HUES6 (cell line): ENCODE results near the gene GLT1D1.
"Not testable (repeated sequence)": the region's sequence is repeated elsewhere in the genome, so short reads cannot be mapped to it uniquely, and the experiment has no call there.

Source experiments
- H3K27ac ChIP-seq: 2 replicates; pipeline ENCODE4 v1.7.0; 2013; ENCODE audit warnings: low read depth, mild to moderate bottlenecking, low read length, inconsistent platforms
- H3K27me3 ChIP-seq: 2 replicates; pipeline ENCODE4 v1.6.1; 2013; ENCODE audit warnings: low read length; ENCODE audit not compliant: control insufficient read depth, insufficient read depth
- H3K36me3 ChIP-seq: 2 replicates; pipeline ENCODE4 v1.6.1; 2013; ENCODE audit warnings: low read length; ENCODE audit not compliant: control insufficient read depth, insufficient read depth
- H3K4me1 ChIP-seq: 2 replicates; pipeline ENCODE4 v1.6.1; 2013; ENCODE audit warnings: low read length; ENCODE audit not compliant: control insufficient read depth, insufficient read depth
- H3K4me3 ChIP-seq: 2 replicates; pipeline ENCODE4 v1.5.1; 2013; ENCODE audit warnings: low read depth, low read length
- H3K9ac ChIP-seq: one replicate; pipeline ENCODE4 v1.6.1; 2013; ENCODE audit warnings: mild to moderate bottlenecking, low read length
- H3K9me3 ChIP-seq: 2 replicates; pipeline ENCODE4 v1.6.1; 2013; ENCODE audit warnings: low read depth, low read length; ENCODE audit not compliant: control insufficient read depth, insufficient read depth

Gene GLT1D1

DNA sequence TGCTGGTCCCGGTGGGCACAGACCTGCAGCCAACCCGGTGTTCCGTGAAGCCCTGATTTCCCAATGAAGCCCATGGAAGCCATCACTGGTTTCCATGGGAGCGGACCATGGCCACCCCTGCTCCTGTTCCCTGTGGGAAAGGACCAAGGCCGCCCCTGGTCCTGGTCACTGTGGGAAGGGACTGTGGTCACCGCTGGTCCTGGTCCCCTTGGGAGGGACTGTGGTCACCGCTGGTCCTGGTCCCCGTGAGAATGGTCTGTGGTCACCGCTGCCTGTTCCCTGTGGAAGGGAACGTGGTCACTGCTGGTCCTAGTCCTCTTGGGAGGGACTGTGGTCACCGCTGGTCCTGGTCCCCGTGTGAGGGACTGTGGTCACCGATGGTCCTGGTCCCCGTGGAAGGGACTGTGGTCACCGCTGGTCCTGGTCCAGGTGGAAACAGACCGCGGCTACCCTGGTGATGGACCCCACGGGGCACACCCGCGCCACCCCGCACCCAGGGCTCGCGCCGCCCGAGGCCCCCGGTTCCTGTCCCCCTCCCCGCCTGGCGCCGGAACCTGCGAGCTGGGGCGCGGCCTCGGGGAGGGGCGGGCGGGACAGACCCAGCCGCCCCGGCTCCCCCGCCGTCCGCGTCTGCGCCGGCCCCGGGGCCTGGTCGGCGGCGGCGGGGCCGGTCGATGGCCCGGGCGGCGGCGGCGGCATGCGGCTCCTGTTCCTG is at the start of gene GLT1D1:
Gene GLT1D1 (plus strand): TSS at position 594 of the 715 bp plus-strand sequence. CDS start 104 bp downstream, at position 698.
- H3K4me1 ChIP-seq, result peaks cover 7% of the 10 kb centered on the region; the same call in 1 of the 2 replicates
- H3K9ac ChIP-seq, result peak within 1 kb of the TSS; percentile 75
- H3K27me3 ChIP-seq, result peaks cover 24% of the 10 kb centered on the region
- H3K4me3 ChIP-seq, result peak within 1 kb of the TSS; percentile 67
- H3K36me3 ChIP-seq, result no peaks in the 10 kb centered on the region
- no peak within 1 kb of the TSS for H3K27ac ChIP-seq
- no peaks in the 10 kb centered on the region for H3K9me3 ChIP-seq

DNA sequence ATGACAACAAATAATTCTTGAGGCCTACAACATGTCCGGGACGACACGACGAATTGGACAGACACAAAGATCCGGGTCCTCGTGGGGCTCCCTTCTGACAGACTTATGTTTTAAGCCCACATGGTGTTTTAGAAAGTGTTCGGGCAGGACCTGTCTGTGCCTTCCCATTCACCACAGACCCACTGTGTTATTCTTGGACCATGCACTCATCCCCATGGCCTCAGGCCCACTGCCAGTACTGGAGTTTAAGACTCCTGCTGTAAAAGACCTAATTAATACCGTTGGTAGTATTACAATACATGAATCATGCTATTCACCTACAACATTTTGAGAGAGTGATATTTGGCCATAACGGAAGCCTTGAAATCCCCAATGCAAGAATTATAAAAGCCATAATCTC is 49.5 kb upstream of the GLT1D1 start:
- no peak overlapping the region for H3K9ac ChIP-seq
- H3K27ac ChIP-seq, result no peak overlapping the region
- H3K4me1 ChIP-seq, result peaks cover 2% of the 10 kb centered on the region; the same call in 1 of the 2 replicates
- no peaks in the 10 kb centered on the region for H3K27me3 ChIP-seq
- peaks cover 82% of the 10 kb centered on the region for H3K36me3 ChIP-seq
- no peaks in the 10 kb centered on the region for H3K9me3 ChIP-seq
- no peak overlapping the region for H3K4me3 ChIP-seq

DNA sequence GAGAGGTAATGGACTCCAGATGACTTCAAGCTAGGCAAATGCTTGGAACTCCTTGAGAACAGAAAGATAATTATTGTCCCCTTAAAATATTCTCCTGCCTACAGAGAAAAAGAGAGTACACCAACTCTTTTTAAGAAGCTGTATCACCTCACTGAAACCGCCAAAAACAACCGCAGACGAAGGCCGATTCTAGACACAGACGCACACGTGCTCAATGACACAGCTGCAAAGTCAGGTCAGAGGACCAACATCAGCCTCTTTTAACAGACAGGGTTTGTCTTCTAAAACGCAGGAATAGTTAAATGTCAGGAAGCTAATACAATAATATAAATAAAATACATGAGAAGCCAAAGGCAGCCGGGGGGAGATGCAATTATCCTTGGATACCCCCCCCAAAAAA is 48.5 kb upstream of the GLT1D1 start:
- no peak overlapping the region for H3K4me3 ChIP-seq
- H3K27ac ChIP-seq, result no peak overlapping the region
- H3K27me3 ChIP-seq, result no peaks in the 10 kb centered on the region
- no peaks in the 10 kb centered on the region for H3K4me1 ChIP-seq
- H3K9me3 ChIP-seq, result no peaks in the 10 kb centered on the region
- no peak overlapping the region for H3K9ac ChIP-seq
- H3K36me3 ChIP-seq, result peaks cover 83% of the 10 kb centered on the region

DNA sequence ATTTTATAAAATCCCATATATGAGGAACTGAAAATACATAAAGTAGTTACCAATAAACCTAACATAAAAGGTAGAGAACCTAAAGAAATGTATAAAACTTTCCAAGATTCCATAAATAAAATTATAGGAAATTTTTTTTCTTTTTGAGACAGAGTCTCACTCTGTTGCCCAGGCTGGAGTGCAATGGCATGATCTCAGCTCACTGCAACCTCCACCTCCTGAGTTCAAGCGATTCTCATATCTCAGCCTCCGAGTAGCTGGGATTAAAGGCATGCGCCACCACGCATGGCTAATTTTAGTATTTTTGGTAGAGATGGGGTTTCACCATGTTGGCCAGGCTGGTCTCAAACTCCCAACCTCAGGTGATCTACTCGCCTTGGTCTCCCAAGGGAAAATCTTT is 47.9 kb upstream of the GLT1D1 start:
- not testable (repeated sequence) for H3K9ac ChIP-seq, H3K27ac ChIP-seq, H3K4me1 ChIP-seq, H3K9me3 ChIP-seq, H3K27me3 ChIP-seq, H3K4me3 ChIP-seq
- peaks cover 79% of the 10 kb centered on the region for H3K36me3 ChIP-seq

DNA sequence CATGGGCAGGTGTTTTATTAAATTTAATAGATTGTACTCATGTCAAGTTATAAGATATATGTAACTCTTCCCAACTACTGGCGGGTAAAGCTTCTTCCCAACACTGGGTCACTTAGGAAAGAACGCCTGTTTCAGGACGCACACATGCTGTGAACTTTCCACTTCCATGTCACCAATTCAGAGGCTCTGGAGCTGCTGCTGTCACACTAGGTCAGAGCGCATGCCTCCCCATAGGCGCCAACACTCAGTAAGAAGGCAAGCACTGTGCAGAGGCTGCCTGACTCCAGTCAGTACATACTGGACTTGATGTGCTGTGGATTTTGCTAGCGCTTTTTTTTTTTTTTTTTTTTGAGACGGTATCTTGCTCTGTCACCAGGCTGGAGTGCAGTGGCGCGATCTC is 46.7 kb upstream of the GLT1D1 start:
- H3K4me1 ChIP-seq, result peaks cover 4% of the 10 kb centered on the region
- H3K36me3 ChIP-seq, result peaks cover 67% of the 10 kb centered on the region
- H3K9me3 ChIP-seq, result no peaks in the 10 kb centered on the region
- H3K9ac ChIP-seq, result no peak overlapping the region
- H3K4me3 ChIP-seq, result no peak overlapping the region
- H3K27ac ChIP-seq, result no peak overlapping the region
- no peaks in the 10 kb centered on the region for H3K27me3 ChIP-seq

GRCh38 chr12:128807161-128807724 is 46.0 kb upstream of the GLT1D1 start:
- Histone ChIP-seq H3K27me3 (no peaks in the 10 kb centered on the region), H3K4me1 (peaks cover 8% of the 10 kb centered on the region), H3K9ac (no peak overlapping the region), H3K4me3 (no peak overlapping the region), H3K27ac (no peak overlapping the region), H3K36me3 (peaks cover 66% of the 10 kb centered on the region), H3K9me3 (no peaks in the 10 kb centered on the region)

DNA sequence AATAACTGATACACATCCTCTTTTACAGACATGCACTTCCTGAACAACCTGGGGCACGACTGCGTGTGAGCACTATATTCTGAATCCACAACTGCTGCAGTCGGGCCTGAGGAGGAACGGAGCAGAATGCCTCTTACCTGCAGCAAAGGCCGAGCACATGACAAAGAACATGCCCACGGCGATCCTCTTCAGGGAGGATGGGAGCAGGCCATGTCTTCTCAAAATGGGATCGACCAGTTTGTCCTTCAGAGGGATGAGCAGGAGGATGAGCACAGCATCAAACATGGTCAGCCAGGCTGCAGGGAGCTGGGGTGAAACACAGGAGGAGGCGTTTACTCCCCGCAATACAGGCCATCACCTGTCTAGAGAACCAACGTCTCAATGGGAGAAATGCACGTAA is 44.6 kb upstream of the GLT1D1 start:
- Histone ChIP-seq H3K9me3 (no peaks in the 10 kb centered on the region), H3K4me1 (peaks cover 8% of the 10 kb centered on the region), H3K9ac (no peak overlapping the region), H3K27ac (no peak overlapping the region), H3K4me3 (no peak overlapping the region), H3K27me3 (no peaks in the 10 kb centered on the region), H3K36me3 (peaks cover 60% of the 10 kb centered on the region)

GRCh38 chr12:128810182-128811127 is 42.8 kb upstream of the GLT1D1 start:
- Histone ChIP-seq H3K9ac (no peak overlapping the region), H3K27me3 (no peaks in the 10 kb centered on the region), H3K4me3 (no peak overlapping the region), H3K9me3 (no peaks in the 10 kb centered on the region), H3K27ac (no peak overlapping the region), H3K4me1 (peaks cover 8% of the 10 kb centered on the region), H3K36me3 (peaks cover 61% of the 10 kb centered on the region)

- Histone ChIP-seq H3K9me3 (no peaks in the 10 kb centered on the region), H3K9ac (no peak overlapping the region), H3K36me3 (peaks cover 54% of the 10 kb centered on the region), H3K27me3 (no peaks in the 10 kb centered on the region), H3K27ac (no peak overlapping the region), H3K4me3 (no peak overlapping the region), H3K4me1 (peaks cover 8% of the 10 kb centered on the region)
Observed at GRCh38 chr12:128811806-128812205, 41.5 kb upstream of the GLT1D1 start.

DNA sequence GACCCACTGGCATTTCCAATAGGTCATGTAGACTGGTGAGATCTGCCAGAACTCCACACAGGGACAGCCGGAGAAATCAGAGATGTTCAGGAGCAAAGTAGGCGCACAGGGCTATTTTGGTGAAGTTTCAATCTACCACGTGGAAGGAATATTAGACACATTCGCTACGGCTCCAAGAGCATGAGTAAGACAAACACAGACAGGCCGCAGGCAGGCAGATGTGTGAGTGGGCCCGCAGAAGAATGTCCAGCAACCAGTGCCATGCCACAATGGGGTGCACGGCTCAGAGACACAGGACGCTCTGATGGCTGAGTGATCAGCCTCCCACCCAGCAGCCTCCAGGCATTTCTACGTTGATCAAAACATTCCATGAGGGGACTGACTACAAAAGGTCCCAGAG is 39.9 kb upstream of the GLT1D1 start:
- no peak overlapping the region for H3K27ac ChIP-seq
- no peaks in the 10 kb centered on the region for H3K27me3 ChIP-seq
- H3K4me1 ChIP-seq, result peaks cover 16% of the 10 kb centered on the region
- H3K9me3 ChIP-seq, result no peaks in the 10 kb centered on the region
- no peak overlapping the region for H3K4me3 ChIP-seq
- H3K36me3 ChIP-seq, result peaks cover 40% of the 10 kb centered on the region
- no peak overlapping the region for H3K9ac ChIP-seq

DNA sequence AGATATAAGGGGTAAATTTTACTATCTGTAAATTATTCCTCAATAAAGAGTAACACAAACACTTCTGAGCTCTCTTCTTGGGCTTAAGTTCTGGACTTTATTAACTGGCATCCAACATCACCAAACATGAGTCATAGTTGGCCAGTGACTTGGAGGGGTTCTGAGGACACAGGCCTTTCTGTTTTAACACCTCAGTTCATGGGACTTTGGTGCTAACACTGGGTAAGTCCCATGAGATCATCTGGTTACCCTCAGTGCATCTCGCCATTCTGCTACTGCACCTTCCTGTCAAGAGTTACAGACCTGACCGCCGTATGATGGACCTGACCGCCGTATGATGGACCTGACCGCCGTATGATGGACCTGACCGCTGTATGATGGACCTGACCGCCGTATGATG is 39.4 kb upstream of the GLT1D1 start:
- Histone ChIP-seq H3K27ac (no peak overlapping the region), H3K36me3 (peaks cover 35% of the 10 kb centered on the region), H3K27me3 (no peaks in the 10 kb centered on the region), H3K4me1 (peaks cover 21% of the 10 kb centered on the region), H3K9ac (no peak overlapping the region), H3K9me3 (no peaks in the 10 kb centered on the region), H3K4me3 (no peak overlapping the region)
